ENCODE measurements around the gene UGT1A5.

DNA sequence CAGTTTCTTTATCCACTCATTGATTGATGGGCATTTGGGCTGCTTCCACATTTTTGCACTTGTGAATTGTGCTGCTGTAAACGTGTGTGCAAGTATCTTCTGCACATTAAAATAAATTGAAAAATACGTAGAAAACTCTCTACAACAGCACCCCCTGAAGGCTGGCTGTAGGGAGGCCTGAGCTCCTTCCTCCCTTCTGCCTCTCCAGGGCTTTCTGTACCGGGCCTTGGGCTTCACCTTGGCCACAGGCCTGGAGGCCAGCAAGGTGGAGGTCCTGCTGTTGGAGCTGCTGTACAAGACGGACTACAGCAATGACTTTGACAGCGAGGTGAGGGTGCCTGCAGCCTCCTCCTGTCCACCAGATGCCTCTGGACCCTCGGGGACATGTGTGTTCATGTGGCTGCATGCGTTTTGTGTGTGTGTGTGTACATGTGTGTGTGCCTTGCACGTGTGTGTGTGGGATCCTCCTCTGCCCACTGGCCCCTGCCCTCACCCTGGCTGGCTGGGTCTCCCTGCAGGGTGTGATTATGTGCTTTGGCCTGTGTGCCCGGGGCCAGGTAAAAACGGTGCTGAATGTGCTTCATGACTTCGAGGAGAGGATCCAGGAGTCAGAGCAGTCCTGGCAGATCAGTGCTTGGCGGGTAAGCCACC lies 94.6 kb downstream of the UGT1A5 start:
- TF ChIP-seq POLR2A (IDR thresholded peaks at IDR 0.05; ENCODE audit: borderline replicate concordance, extremely low read depth, insufficient read depth, insufficient read length) (no peak), EGR1 (IDR thresholded peaks at IDR 0.05; ENCODE audit: low read depth) (no peak), POLR2AphosphoS5 (IDR thresholded peaks at IDR 0.05; ENCODE audit: low read depth, low read length) (no peak)
- TF ChIP-seq, protein P1, sequence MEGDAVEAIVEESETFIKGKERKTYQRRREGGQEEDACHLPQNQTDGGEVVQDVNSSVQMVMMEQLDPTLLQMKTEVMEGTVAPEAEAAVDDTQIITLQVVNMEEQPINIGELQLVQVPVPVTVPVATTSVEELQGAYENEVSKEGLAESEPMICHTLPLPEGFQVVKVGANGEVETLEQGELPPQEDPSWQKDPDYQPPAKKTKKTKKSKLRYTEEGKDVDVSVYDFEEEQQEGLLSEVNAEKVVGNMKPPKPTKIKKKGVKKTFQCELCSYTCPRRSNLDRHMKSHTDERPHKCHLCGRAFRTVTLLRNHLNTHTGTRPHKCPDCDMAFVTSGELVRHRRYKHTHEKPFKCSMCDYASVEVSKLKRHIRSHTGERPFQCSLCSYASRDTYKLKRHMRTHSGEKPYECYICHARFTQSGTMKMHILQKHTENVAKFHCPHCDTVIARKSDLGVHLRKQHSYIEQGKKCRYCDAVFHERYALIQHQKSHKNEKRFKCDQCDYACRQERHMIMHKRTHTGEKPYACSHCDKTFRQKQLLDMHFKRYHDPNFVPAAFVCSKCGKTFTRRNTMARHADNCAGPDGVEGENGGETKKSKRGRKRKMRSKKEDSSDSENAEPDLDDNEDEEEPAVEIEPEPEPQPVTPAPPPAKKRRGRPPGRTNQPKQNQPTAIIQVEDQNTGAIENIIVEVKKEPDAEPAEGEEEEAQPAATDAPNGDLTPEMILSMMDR (IDR thresholded peaks at IDR 0.05 in 2 of 3, conservative IDR thresholded peaks at IDR 0.05 in 1 of 3; ENCODE audit: borderline replicate concordance in 1 of 3, insufficient read depth in 1 of 3, low read depth in 2 of 3, low read length in 2 of 3) = peak in 2 of 3 experiments; percentile 24 to 30; a peak in 3 of 6 replicates
- TF ChIP-seq, protein P2, sequence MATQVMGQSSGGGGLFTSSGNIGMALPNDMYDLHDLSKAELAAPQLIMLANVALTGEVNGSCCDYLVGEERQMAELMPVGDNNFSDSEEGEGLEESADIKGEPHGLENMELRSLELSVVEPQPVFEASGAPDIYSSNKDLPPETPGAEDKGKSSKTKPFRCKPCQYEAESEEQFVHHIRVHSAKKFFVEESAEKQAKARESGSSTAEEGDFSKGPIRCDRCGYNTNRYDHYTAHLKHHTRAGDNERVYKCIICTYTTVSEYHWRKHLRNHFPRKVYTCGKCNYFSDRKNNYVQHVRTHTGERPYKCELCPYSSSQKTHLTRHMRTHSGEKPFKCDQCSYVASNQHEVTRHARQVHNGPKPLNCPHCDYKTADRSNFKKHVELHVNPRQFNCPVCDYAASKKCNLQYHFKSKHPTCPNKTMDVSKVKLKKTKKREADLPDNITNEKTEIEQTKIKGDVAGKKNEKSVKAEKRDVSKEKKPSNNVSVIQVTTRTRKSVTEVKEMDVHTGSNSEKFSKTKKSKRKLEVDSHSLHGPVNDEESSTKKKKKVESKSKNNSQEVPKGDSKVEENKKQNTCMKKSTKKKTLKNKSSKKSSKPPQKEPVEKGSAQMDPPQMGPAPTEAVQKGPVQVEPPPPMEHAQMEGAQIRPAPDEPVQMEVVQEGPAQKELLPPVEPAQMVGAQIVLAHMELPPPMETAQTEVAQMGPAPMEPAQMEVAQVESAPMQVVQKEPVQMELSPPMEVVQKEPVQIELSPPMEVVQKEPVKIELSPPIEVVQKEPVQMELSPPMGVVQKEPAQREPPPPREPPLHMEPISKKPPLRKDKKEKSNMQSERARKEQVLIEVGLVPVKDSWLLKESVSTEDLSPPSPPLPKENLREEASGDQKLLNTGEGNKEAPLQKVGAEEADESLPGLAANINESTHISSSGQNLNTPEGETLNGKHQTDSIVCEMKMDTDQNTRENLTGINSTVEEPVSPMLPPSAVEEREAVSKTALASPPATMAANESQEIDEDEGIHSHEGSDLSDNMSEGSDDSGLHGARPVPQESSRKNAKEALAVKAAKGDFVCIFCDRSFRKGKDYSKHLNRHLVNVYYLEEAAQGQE (IDR thresholded peaks at IDR 0.05; ENCODE audit: low read depth) = no peak

Data from HCT116 (cell line).